Erythroblast (primary cell): ENCODE measurements around the gene OR10T2.
"Not testable (repeated sequence)": the region's sequence is repeated elsewhere in the genome, so short reads cannot be mapped to it uniquely, and the experiment has no call there.

Experiments used
- DNase-seq, 2 experiments: peaks; one replicate each; lab custom pipeline; 2025; lab: John Stamatoyannopoulos, UW
- GATA1 ChIP-seq: IDR thresholded peaks from 2 replicates; pipeline ENCODE4 v1.6.1; 2011; ENCODE audit warnings: low read depth, mild to moderate bottlenecking, control low read depth, low read length, moderate library complexity
- POLR2A ChIP-seq: IDR thresholded peaks from 2 replicates; pipeline ENCODE4 v1.6.1; 2011; ENCODE audit warnings: mild to moderate bottlenecking, low read length

The OR10T2 gene

DNA sequence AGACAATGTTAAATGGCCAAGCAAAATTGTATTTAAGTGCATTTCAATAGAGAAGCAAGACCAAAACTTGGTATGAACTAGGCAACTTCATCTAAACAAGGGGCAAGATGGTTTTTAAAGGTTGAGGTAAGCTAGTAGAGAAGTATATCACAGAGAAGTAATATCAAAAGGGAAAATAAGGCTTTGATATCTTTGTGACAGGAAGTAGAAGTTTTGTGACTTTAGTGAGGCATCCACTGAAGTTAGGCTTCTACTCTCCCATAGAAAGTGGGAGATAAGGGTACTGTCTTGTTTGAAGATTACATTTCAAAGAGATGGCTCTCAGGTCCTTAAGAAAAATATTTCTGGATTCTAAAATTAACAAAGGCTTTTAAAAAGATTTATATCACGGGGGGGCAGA, 8.9 kb downstream of the OR10T2 start:
- no peak for DNase-seq
- TF ChIP-seq POLR2A (no peak), GATA1 (no peak)

DNA sequence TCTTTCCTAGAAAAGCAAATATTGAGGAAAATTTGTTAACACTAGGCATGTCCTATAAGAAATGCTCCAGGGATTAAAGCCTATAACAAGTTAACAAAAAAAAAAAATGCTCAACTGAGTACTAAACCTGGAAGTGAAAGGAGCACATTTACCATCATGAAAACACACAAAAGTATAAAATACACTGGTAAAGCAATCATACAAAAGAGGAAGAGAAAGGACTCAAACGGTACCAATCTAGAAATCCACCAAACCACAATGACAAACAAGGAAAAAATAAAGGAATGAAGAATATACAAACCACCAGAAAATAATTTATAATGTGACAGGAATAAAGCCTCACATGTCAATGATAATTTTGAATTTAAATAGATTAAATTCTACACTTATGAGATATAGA, 24.4 kb downstream of the OR10T2 start:
- no peak for DNase-seq
- no peak for TF ChIP-seq POLR2A
- no peak for TF ChIP-seq GATA1

DNA sequence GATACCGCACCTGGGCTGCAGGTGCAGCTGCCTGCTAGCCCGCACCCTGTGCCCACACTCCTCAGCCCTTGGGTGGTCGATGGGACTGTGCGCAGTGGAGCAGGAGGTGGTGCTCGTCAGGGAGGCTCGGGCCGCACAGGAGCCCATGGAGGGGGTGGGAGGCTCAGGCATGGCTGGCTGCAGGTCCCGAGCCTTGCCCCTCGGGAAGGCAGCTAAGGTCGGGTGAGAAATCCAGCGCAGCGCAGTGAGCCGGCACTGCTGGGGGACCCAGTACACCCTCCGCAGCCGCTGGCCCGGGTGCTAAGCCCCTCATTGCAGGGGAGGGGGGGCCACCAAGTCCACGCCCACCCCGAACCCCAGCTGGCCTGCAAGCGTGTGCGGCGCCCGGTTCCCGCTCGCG, 25.2 kb downstream of the OR10T2 start:
- not testable (repeated sequence) for DNase-seq

DNA sequence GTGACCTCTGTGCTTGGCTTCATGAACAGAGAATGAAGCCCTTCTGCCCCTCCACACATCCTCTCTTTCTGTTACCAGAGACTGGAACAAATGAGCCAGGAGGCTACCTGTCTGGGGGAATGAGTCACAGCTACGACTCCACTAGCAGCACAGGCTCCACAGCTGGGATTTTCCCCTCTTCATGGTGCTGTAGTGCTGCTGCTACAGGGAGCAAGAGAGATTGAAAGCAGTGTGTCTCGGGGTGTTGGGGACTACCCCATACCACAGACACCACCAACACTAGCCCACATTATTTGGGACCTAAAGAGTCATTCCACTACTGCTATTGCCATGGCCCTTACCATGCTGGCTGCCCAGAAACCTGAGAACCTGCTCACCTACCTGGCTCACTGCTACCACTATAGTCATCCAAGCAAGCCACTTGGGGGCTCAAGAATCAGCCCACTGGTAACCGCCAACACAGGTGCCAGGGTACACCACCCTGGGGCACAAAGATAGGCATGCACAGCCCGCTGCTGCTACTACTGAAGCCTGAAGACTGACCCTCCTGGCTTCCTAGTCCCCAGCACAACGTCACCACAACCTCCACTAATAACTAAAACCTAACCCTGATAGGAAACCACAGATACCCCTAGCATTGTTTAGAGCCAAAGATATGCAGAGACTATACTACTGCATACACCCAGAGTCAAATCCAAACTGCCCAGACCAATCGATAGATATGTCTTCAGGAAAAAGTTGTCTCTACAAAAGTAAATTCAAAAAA, 27.9 kb downstream of the OR10T2 start:
- no peak for DNase-seq

DNA sequence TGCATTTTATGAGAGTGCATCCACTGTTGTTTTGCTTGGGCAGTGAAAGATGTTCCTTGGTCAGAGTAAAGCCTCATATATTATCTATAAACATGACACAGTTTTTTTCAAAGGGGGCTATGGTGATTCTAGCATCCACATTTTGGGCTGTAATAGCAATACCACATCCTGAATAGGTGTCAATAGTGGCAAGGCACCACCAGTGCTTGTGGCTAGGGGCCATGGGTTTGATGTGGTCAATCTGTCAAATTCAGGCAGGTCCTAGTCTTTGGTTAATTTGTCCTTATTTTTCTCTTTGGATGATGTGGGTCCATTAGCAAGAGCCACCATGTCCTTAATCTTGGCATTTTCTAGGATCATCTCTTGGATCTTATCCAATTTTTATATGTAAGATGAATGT, 32.5 kb downstream of the OR10T2 start:
- TF ChIP-seq POLR2A: no peak
- no peak for TF ChIP-seq GATA1
- DNase-seq: no peak

More for the DNA sequence above, 27.9 kb downstream of the OR10T2 start:
- TF ChIP-seq GATA1 (no peak), POLR2A (no peak)

DNA sequence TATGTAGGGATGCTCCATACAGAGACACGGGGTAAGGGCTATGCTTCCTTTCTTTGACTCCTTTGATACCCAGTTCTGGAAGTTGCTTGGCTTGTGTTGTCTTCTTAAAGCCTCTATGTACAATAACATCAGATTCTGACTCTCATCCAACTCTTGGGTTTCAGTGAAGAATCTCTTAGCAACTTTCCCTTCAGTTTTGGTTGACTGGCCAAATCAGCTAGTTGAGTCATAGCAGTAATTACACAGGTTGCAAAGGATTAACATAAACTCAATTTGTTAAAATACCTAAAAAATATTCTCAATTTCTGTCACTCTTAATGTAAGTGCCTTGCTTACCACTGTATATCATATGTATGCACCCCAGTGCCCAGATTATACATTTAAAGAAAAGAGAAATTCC, 36.3 kb downstream of the OR10T2 start:
- TF ChIP-seq GATA1: no peak
- TF ChIP-seq POLR2A: no peak

DNA sequence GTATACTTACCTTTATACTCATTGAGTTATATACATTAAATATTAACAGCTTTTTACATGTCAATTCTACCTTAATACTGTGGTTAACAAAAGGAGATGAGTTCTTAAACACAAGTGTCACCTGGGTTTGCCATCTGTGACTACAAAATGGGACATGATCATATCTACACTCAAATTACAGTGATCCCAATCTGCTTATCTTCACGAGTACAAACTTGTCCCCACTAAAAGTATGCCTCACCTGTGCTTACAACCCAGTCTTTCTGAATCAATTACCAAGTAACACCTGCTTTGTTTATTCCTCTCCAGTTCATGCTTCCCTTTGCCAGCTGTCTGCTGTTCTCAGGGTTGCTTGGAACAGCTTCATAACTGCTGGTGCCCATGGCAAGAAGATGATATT, 36.8 kb downstream of the OR10T2 start:
- TF ChIP-seq POLR2A (no peak), GATA1 (no peak)
- no peak for DNase-seq

More for the DNA sequence above, 36.3 kb downstream of the OR10T2 start:
- DNase-seq: no peak

DNA sequence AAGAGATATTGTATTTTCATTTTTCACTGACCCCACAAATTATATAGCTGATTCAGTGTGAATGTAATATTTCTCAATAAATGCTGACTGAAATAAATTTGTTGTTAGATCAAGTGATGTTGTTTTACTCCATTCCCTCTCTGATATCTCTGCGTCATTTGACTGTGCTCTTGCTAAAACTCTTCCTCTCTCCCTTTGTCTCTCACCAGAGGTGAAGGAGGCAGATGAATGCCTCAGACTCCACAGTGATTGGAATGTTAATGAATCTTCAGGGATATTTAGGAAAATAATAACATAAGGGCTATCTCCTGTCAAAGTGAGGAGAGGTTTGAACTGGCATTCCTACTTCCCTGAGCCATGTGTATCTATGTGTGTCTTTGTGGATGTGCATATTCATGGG, 41.8 kb downstream of the OR10T2 start:
- TF ChIP-seq GATA1 (no peak), POLR2A (no peak)
- no peak for DNase-seq

DNA sequence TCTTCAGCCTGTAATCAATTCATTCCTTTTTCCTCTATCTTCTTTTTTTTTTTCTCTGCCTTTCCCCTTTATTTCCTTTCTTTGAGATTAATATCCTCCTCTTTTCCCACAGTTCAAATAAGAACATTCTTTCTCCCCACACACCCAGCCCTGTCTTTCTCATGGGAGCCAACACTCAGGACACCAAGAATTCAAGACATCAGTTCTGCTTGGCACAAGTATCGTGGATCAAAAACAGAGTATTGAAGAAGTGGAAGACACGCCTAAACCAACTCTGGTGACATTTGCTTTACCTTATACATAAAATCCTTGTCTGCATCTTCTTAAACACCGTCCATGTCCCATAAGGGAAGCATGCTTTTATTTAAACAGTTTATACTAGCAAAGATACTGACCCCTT, 42.6 kb downstream of the OR10T2 start:
- TF ChIP-seq GATA1 (no peak), POLR2A (no peak)
- DNase-seq: no peak

DNA sequence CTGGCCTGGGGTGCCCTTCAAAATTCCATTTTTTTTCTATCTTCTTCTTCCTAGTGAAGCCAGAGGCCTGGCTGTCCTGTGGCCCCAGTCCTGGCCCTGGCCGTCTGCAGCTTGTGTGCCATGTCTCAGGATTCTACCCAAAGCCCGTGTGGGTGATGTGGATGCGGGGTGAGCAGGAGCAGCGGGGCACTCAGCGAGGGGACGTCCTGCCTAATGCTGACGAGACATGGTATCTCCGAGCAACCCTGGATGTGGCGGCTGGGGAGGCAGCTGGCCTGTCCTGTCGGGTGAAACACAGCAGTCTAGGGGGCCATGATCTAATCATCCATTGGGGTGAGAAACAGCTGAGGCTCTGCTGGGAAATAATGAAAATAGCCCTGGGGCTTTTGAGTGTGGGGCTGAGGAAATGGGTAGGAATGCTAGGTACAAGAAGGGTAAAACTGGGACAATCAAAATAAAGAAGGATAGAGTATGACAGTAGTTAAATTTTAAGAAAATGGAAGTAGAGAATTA, 43.4 kb downstream of the OR10T2 start:
- TF ChIP-seq GATA1: no peak
- TF ChIP-seq POLR2A: no peak
- no peak for DNase-seq

DNA sequence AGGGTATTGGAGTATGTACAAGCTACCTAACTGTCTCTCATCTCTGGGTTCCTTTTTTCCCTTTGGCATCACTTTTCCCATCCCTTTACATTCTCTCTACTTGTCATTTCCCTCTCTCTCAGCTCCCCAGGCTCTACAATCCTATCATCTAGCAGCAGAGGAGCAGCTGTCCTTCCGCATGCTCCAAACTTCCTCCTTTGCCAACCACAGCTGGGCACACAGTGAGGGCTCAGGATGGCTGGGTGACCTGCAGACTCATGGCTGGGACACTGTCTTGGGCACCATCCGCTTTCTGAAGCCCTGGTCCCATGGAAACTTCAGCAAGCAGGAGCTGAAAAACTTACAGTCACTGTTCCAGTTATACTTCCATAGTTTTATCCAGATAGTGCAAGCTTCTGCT, 45.0 kb downstream of the OR10T2 start:
- no peak for DNase-seq
- TF ChIP-seq POLR2A: no peak
- TF ChIP-seq GATA1: no peak

DNA sequence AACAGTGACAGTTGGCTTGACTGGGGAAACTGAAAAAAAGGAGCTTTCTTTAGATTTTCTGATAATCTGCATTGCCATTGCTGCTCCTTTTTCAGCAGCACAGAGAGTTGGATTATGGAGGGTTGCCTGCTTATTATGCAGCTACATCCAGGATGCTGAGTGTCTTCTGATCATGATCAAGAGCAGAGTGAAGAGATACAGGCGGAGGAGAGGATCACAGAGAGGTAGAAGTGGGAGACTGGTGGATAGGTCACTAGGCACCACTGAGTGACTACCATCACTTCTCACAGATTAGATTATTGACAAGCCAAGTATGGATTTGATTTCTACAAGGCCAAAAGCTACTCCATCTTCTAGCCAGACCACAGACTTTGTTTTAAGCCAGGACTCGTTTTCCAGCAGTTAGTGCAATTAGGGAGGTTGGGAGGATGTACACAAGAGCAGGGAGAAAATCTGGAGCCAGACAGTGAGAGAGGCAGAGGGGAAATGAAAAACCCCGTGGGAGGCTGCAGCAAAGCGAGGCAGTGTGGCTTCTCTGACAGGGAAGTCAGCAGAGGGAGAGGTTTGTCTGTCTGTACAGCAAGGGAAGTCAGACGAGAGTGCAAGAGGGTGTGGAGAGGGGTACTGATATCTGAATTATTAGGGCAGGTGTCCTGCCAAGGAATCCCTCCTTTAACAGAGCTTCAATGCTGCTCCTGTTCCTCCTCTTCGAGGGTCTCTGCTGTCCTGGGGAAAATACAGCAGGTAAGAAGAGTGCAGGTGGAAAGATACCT, 45.8 kb downstream of the OR10T2 start, which contains the start of gene CD1E:
CD1E (plus strand) TSS at position 592 of the 773 bp plus-strand sequence; CDS start at position 687, 95 bp downstream.
- no peak for DNase-seq
- TF ChIP-seq POLR2A: no peak
- no peak for TF ChIP-seq GATA1

DNA sequence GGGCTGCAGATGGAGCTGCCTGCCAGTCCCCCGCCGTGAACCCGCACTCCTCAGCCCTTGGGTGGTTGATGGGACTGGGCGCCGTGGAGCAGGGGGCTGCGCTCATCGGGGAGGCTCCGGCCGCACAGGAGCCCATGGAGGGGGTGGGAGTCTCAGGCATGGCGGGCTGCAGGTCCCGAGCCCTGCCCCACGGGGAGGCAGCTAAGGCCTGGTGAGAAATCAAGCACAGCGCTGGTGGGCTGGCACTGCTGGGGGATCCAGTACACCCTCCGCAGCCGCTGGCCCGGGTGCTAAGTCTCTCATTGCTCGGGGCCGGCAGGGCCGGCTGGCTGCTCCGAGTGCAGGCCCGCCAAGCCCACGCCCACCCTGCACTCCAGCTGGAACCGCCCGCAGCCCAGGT, 50.3 kb downstream of the OR10T2 start:
- not testable (repeated sequence) for DNase-seq
